Coronary artery (tissue), 2 donors: ENCODE measurements around the gene ANKRD53.
A peak's percentile ranks its signal among the peaks of the same experiment; 100 is the strongest.

Experiments
- DNase-seq: peaks from one replicate; pipeline ENCODE4 v3.0.0-alpha.2; 2017; ENCODE audit warnings: low spot score
- H3K27ac ChIP-seq, 2 donors: fragments of 200-600 bp; sonication (generic); one replicate each; pipeline ENCODE4 v1.5.1; 2016 to 2019
- H3K4me3 ChIP-seq: fragments of 200-600 bp; sonication (generic); 2 replicates; pipeline ENCODE4 v1.5.1; 2016; ENCODE audit warnings: mild to moderate bottlenecking, moderate library complexity
- CTCF ChIP-seq: fragments of 200-600 bp; sonication (generic); IDR thresholded peaks from one replicate; pipeline ENCODE4 v1.5.1; 2019; ENCODE audit warnings: antibody characterized with exemption

The ANKRD53 gene

GRCh38 chr2:70946832-70947442 lies 31.5 kb upstream of the ANKRD53 start:
- no peak overlapping the region for H3K27ac ChIP-seq
- H3K4me3 ChIP-seq: no peak overlapping the region
- no peak for TF ChIP-seq CTCF
- DNase-seq: peak; percentile 38

GRCh38 chr2:70947556-70948184 lies 30.8 kb upstream of the ANKRD53 start:
- H3K4me3 ChIP-seq: peak overlapping the region; percentile 61
- no peak for TF ChIP-seq CTCF
- DNase-seq: peak; percentile 56
- no peak overlapping the region for H3K27ac ChIP-seq

GRCh38 chr2:70948337-70949003 lies 30.0 kb upstream of the ANKRD53 start:
- DNase-seq: peak; percentile 86
- H3K27ac ChIP-seq: no peak overlapping the region
- peak overlapping the region; percentile 61 for H3K4me3 ChIP-seq
- TF ChIP-seq CTCF: peak; percentile 80

GRCh38 chr2:70949086-70949485 lies 29.3 kb upstream of the ANKRD53 start:
- no peak for DNase-seq
- Histone ChIP-seq H3K27ac (no peak overlapping the region), H3K4me3 (no peak overlapping the region)
- TF ChIP-seq CTCF: no peak

GRCh38 chr2:70954886-70955285 lies 23.5 kb upstream of the ANKRD53 start:
- Histone ChIP-seq H3K27ac (no peak overlapping the region), H3K4me3 (no peak overlapping the region)
- no peak for TF ChIP-seq CTCF
- DNase-seq: peak; percentile 45

GRCh38 chr2:70956141-70956540 lies 22.3 kb upstream of the ANKRD53 start:
- no peak for TF ChIP-seq CTCF
- no peak overlapping the region for H3K4me3 ChIP-seq
- no peak overlapping the region for H3K27ac ChIP-seq
- no peak for DNase-seq

- no peak for TF ChIP-seq CTCF
- no peak overlapping the region for H3K4me3 ChIP-seq
- no peak overlapping the region for H3K27ac ChIP-seq
- peak; percentile 50 for DNase-seq
Observed at GRCh38 chr2:70957798-70958197, 20.6 kb upstream of the ANKRD53 start.
